Measurements from ENCODE around the gene INPP5A. TPM values are rescaled to one million over a fixed set of nuclear protein-coding genes. Genes with fewer than 3 reads are reported as not detected.

INPP5A gene
- total RNA-seq, 2 experiments from 2014 or later = 9.9 TPM

DNA sequence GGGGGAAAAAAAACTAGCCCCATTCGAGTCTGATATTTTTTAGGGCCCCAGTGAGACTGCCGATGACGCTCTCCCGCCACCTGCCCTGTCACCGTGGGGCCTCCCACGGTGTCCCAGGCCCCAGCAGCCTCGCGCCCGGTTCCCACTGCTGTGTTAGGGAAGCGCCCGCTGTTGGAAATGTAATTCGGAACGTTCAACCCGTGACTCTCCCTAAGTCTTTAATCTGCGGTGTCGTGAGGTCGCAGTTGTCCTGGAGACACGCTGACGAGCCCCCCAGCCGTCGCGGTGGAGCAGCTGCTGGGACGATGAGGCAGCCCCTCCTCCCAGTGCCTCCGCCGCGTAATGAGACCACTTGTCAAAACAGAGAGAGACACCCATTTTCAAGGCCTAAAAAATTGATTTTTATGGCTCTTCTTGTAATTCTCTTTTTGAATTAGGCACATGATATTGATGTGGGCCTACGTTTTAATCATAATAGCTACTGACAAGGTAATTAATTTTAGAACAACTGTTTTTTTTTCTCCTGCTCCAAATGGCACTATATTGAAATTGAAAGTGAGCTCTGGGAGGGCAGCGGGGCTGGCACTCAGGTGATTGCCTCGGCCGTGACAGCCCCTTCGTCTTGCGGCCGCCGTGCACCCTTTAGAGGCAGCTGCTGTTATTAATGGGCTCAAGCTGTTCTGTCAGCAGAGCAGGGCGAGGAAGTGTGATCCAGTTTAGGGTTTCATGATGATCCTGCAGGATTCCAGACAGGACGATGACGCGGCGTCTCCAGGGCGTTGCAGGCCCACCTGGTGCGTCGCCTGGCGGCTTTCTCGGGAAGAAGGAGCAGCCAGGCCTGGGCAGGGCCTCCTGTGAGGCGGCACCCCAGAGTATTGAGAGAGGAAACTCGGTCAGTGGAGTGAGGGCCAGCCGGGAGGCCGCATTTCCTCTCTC, 185.1 kb downstream of the INPP5A start:
- H3K4me3 Mint-ChIP-seq = no peak overlapping the region
- H3K9me3 Mint-ChIP-seq (ENCODE audit: insufficient read depth) = no peaks in the 10 kb centered on the region
- H3K4me1 Mint-ChIP-seq (ENCODE audit: low read depth) = no peaks in the 10 kb centered on the region
- H3K27ac Mint-ChIP-seq = no peak overlapping the region
- H3K27me3 Mint-ChIP-seq (ENCODE audit: low read depth) = no peaks in the 10 kb centered on the region
- ChIA-PET POLR2A (no interaction called here), CTCF (no interaction called here)
- DNase-seq = no peak
- no peak for ATAC-seq
- peaks cover 2% of the 10 kb centered on the region for H3K36me3 Mint-ChIP-seq (ENCODE audit: low read depth)

DNA sequence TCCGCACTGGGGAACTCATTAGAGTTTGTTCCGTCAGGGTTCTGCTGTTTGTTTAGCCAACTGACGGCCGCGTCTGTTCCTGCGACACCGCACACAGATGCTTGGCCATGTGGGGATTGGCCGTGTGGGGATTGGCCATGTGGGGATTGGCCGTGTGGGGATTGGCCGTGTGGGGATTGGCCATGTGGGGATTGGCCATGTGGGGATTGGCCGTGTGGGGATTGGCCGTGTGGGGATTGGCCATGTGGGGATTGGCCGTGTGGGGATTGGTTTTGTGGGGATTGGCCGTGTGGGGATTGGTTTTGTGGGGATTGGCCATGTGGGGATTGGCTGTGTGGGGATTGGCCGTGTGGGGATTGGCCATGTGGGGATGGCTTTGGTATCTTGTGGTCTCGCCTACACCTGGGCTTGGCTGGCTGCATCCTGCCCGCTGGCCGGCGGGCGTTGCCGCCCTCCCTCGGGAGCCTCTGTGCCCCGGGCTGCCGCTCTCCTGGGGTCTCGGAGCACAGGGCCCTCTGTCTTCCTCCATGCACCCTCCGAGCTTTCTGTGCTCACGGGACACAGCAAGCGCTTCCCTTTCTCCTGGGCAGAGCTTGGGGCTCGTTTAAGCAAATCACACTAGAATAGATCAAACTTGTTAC, 185.9 kb downstream of the INPP5A start:
- Mint-ChIP-seq H3K4me1 (ENCODE audit: low read depth) (no peaks in the 10 kb centered on the region), H3K27me3 (ENCODE audit: low read depth) (no peaks in the 10 kb centered on the region), H3K9me3 (ENCODE audit: insufficient read depth) (no peaks in the 10 kb centered on the region), H3K27ac (no peak overlapping the region), H3K36me3 (ENCODE audit: low read depth) (peaks cover 2% of the 10 kb centered on the region), H3K4me3 (no peak overlapping the region)
- POLR2A ChIA-PET = no interaction called here
- CTCF ChIA-PET = no interaction called here
- DNase-seq (no peak), ATAC-seq (no peak)

DNA sequence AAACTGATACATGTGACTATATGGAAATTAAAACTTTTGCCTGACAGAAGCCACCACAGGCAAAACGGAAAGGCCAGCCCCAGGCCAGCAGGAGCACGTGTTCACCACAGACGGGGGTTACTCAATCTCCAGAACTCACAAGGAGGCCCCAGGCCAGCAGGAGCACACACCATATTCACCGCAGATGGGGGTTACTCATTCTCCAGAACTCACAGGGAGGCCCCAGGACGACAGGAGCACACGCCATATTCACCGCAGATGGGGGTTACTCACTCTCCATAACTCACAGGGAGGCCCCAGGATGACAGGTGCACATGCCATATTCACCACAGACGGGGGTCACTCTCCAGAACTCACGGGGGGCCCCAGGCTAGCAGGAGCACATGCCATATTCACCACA, 186.9 kb downstream of the INPP5A start:
- Mint-ChIP-seq H3K36me3 (ENCODE audit: low read depth) (peaks cover 2% of the 10 kb centered on the region), H3K4me3 (no peak overlapping the region), H3K27ac (no peak overlapping the region), H3K9me3 (ENCODE audit: insufficient read depth) (no peaks in the 10 kb centered on the region), H3K27me3 (ENCODE audit: low read depth) (no peaks in the 10 kb centered on the region), H3K4me1 (ENCODE audit: low read depth) (no peaks in the 10 kb centered on the region)
- no peak for ATAC-seq
- ChIA-PET CTCF (no interaction called here), POLR2A (no interaction called here)
- no peak for DNase-seq

DNA sequence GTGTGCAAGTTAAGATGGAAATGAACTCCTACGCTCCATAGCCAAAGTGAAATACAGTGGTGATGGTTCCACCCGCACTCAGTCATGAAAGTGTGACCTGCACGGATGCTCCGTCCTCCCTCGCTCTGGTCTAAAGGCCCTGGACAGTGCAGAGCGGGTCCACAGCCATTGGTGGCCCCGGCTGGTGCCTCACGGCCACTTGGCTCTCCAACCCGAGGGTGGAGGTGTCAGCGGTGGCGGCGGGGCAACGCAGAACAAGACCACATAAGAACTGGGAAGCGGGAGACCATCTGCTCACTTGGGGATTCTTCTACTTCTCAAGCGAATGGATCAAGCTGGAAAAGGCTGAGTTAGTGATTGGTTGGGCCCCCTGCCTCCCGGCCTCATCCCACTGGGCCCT, 187.6 kb downstream of the INPP5A start:
- Mint-ChIP-seq H3K4me1 (ENCODE audit: low read depth) (no peaks in the 10 kb centered on the region), H3K27ac (no peak overlapping the region), H3K9me3 (ENCODE audit: insufficient read depth) (no peaks in the 10 kb centered on the region), H3K27me3 (ENCODE audit: low read depth) (no peaks in the 10 kb centered on the region), H3K36me3 (ENCODE audit: low read depth) (peaks cover 2% of the 10 kb centered on the region), H3K4me3 (no peak overlapping the region)
- no peak for ATAC-seq
- POLR2A ChIA-PET = no interaction called here
- CTCF ChIA-PET = no interaction called here
- no peak for DNase-seq

DNA sequence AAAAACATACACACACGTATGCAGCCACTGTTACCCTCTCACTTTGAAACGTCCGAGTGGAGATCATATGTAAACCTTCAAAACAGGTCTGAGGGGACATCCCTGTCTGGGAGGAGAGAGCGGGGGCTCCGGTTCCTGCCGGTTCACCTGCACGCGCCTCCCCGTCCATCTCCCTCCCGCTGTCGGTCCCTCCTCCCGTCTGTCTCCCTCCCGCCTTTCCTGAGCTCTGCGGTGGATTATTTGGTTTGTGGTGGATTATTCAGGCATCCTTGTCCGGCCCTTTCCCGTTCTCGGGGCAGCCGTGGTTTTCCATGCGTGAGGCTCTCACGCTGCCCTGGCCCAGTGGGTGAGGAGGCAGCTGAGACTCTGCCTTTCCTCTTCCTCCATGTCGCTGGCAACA, 188.6 kb downstream of the INPP5A start:
- ATAC-seq = no peak
- peaks cover 2% of the 10 kb centered on the region for H3K36me3 Mint-ChIP-seq (ENCODE audit: low read depth)
- no peaks in the 10 kb centered on the region for H3K4me1 Mint-ChIP-seq (ENCODE audit: low read depth)
- ChIA-PET POLR2A (no interaction called here), CTCF (no interaction called here)
- H3K4me3 Mint-ChIP-seq = no peak overlapping the region
- no peak overlapping the region for H3K27ac Mint-ChIP-seq
- no peak for DNase-seq
- H3K27me3 Mint-ChIP-seq (ENCODE audit: low read depth) = no peaks in the 10 kb centered on the region
- H3K9me3 Mint-ChIP-seq (ENCODE audit: insufficient read depth) = no peaks in the 10 kb centered on the region

DNA sequence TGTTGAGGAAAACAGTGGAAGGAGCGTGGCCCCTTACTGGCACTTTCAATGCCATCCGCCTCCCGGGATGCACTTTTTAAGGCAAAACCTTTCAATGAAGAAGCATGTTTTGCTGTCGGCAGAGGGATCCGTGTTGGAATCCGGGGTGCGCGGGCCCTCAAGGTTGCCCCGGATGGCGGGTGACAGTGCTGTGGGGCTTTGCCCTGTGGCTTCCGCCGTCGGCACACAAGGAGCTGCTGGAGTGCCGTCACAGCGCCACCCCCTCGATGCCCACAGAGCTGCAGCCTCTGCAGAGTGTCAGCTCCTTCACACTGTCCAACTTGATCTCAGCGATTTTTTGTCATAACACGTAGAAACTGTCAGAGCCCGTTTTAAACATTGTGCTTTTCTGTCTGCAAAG, 189.4 kb downstream of the INPP5A start:
- ChIA-PET CTCF (no interaction called here), POLR2A (no interaction called here)
- no peaks in the 10 kb centered on the region for H3K27me3 Mint-ChIP-seq (ENCODE audit: low read depth)
- DNase-seq (no peak), ATAC-seq (no peak)
- H3K4me3 Mint-ChIP-seq = no peak overlapping the region
- H3K36me3 Mint-ChIP-seq (ENCODE audit: low read depth) = peaks cover 2% of the 10 kb centered on the region
- no peaks in the 10 kb centered on the region for H3K9me3 Mint-ChIP-seq (ENCODE audit: insufficient read depth)
- no peaks in the 10 kb centered on the region for H3K4me1 Mint-ChIP-seq (ENCODE audit: low read depth)
- H3K27ac Mint-ChIP-seq = no peak overlapping the region

DNA sequence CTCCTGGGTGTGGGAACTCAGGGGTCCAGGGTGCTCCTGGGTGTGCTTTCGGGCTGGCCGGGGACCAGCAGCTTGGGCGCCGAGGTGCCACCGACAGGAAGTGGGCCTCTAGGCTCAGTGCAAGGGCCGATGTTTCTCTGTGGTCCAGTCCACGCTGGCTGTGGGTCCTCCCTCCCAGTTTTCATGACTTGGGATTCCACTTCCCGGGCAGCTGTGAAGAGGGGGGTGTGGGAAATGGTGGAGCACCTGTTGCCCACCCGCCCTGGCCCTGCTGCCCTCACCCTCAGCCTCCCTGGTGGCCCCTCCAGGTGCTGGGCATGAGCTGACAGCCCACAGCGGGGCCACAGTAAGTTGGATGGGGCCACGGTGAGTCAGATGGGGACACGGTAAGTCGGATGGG, 189.8 kb downstream of the INPP5A start:
- Mint-ChIP-seq H3K36me3 (ENCODE audit: low read depth) (peaks cover 2% of the 10 kb centered on the region), H3K4me1 (ENCODE audit: low read depth) (no peaks in the 10 kb centered on the region), H3K27me3 (ENCODE audit: low read depth) (no peaks in the 10 kb centered on the region), H3K9me3 (ENCODE audit: insufficient read depth) (no peaks in the 10 kb centered on the region), H3K4me3 (no peak overlapping the region), H3K27ac (no peak overlapping the region)
- POLR2A ChIA-PET = no interaction called here
- CTCF ChIA-PET = no interaction called here
- DNase-seq = no peak
- ATAC-seq = no peak

DNA sequence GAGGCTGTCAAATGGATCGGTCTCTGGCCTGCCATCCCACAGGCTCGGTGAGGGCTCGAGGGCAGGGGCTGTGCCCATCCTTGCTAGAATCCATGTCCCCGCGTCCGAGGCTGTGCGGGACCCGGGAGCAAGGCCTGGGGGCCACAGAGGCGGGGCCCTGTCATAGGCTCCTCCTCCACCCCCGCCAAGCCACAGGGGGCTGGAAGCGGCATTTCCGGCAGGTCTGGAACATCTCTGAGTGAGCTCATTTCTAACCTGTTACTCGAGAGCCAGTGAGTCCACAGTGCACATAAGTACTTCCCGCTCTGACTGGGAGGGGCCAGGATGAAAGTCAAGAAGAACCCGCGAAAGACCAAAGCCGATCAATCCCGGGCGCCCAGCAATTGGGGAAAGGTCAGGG, 190.7 kb downstream of the INPP5A start:
- ATAC-seq = no peak
- ChIA-PET CTCF (no interaction called here), POLR2A (no interaction called here)
- Mint-ChIP-seq H3K36me3 (ENCODE audit: low read depth) (peaks cover 2% of the 10 kb centered on the region), H3K27me3 (ENCODE audit: low read depth) (no peaks in the 10 kb centered on the region), H3K4me1 (ENCODE audit: low read depth) (no peaks in the 10 kb centered on the region), H3K27ac (no peak overlapping the region), H3K4me3 (no peak overlapping the region), H3K9me3 (ENCODE audit: insufficient read depth) (no peaks in the 10 kb centered on the region)
- no peak for DNase-seq

DNA sequence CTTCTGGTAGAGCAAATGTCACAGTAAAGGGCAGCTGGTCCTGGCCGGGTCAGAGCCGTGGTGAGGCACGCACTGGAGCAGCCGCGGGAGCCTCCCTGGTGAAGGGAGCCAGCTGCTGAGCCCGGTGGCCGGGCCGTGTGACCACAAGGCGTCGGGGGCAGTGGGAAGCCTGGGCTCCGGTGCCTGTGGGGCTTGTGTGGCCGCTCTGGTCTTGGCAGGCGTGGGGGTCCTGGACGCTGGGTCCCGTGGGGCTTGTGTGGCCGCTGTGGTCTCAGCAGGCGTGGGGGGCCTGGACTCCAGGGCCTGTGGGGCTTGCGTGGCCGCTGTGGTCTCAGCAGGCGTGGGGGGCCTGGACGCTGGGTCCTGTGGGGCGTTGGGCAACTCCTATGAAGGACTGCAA, 191.2 kb downstream of the INPP5A start:
- ChIA-PET POLR2A (no interaction called here), CTCF (no interaction called here)
- H3K4me3 Mint-ChIP-seq = no peak overlapping the region
- no peaks in the 10 kb centered on the region for H3K4me1 Mint-ChIP-seq (ENCODE audit: low read depth)
- ATAC-seq (no peak), DNase-seq (no peak)
- no peaks in the 10 kb centered on the region for H3K27me3 Mint-ChIP-seq (ENCODE audit: low read depth)
- H3K36me3 Mint-ChIP-seq (ENCODE audit: low read depth) = peaks cover 2% of the 10 kb centered on the region
- no peaks in the 10 kb centered on the region for H3K9me3 Mint-ChIP-seq (ENCODE audit: insufficient read depth)
- H3K27ac Mint-ChIP-seq = no peak overlapping the region

DNA sequence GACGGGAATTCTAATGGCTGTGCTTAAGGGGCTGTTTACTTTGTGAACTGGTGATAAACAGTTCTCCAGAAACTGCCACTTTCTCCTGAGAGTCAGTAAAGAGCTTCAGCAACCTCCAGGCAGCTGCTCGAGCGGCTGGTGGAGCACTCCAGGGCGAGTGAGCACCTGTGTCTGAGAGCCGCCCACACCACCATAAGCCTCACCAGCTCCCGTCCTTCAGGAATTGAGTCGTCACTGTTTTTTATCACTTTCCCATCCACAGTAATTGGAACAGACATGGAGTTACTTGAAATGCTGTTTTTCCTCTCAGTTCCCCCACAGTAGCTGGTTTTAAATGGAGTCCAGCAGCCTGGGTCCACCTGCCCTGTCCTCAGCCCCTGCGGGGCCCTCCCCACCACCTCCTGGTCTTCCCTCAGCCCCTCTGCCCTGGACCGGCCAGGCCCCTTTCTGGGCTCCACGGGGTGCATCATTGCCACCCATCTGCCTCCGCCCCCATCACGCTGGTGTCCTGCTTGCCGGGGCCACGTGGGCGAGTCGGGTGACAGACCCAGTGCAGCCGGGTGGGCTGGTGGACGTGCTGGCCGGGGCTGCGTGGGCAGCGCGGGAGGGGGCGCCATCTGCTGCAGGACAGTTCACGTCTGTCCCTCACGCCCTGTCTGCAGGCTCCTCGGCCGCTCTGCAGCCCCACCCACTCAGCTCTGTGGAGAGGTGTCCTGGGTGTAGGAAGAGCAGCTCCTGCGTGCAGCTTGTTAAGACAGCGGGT, 192.4 kb downstream of the INPP5A start:
- Mint-ChIP-seq H3K27ac (no peak overlapping the region), H3K4me1 (ENCODE audit: low read depth) (no peaks in the 10 kb centered on the region), H3K36me3 (ENCODE audit: low read depth) (peaks cover 2% of the 10 kb centered on the region), H3K27me3 (ENCODE audit: low read depth) (no peaks in the 10 kb centered on the region), H3K4me3 (no peak overlapping the region), H3K9me3 (ENCODE audit: insufficient read depth) (no peaks in the 10 kb centered on the region)
- ChIA-PET POLR2A (no interaction called here), CTCF (no interaction called here)
- DNase-seq (no peak), ATAC-seq (no peak)

DNA sequence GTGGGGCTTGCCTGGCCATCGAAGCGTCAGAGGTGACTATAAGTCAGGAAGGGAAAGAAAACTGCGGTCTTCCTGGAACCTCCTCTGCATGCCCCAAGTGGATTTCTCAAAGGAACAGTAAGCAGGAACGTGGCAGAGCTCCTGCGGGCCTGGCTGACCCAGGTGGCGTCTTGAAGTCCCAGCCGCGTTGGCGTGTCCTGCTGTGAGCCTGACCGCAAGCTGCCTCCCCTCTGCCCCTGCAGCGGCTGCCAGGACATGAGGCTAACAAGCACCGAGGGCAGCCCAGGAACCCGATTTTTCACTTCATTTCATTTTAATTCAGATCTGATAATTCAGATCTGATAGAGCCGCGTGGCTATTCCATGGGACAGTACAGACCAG, 193.0 kb downstream of the INPP5A start:
- Mint-ChIP-seq H3K36me3 (ENCODE audit: low read depth) (peaks cover 2% of the 10 kb centered on the region), H3K27me3 (ENCODE audit: low read depth) (no peaks in the 10 kb centered on the region), H3K4me1 (ENCODE audit: low read depth) (no peaks in the 10 kb centered on the region), H3K9me3 (ENCODE audit: insufficient read depth) (no peaks in the 10 kb centered on the region), H3K27ac (no peak overlapping the region), H3K4me3 (no peak overlapping the region)
- ATAC-seq = no peak
- ChIA-PET POLR2A (no interaction called here), CTCF (no interaction called here)
- DNase-seq = no peak

DNA sequence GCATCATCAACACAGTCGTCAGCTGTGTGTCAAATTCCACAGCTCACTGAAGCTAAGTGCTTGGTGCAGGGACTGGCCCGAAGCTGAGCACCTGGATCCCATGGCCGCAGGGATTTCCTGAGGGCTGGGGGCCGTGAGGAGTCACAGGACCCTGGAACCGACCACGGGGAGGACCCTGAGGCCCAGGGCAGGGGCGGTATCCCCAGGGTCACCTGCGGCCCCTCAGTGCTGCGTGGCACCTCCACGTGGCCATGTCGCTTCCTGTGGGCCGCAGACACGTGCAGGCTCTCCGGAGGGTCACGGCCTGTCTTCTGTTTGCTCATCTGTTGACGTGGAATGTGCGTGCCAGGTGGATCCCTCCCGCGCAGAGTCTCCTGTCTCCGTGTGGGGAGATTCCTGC, 194.9 kb downstream of the INPP5A start:
- Mint-ChIP-seq H3K9me3 (ENCODE audit: insufficient read depth) (no peaks in the 10 kb centered on the region), H3K4me1 (ENCODE audit: low read depth) (no peaks in the 10 kb centered on the region), H3K4me3 (no peak overlapping the region), H3K36me3 (ENCODE audit: low read depth) (no peaks in the 10 kb centered on the region), H3K27me3 (ENCODE audit: low read depth) (no peaks in the 10 kb centered on the region), H3K27ac (no peak overlapping the region)
- ChIA-PET CTCF (no interaction called here), POLR2A (no interaction called here)
- ATAC-seq = no peak
- no peak for DNase-seq
